Liver (tissue), 9 donors: ENCODE data around the gene AKNAD1. TPM values are rescaled to one million over a fixed set of nuclear protein-coding genes. Genes with fewer than 3 reads are reported as not detected.

Experiments used
- DNase-seq: peaks from one replicate; pipeline ENCODE4 v3.0.0-alpha.2; 2017; ENCODE audit warnings: low spot score
- H3K27ac ChIP-seq, 2 donors: one replicate each; pipeline ENCODE4 v1.7.0; 2013; ENCODE audit warnings: inconsistent platforms in 2 of 2, low read length in 2 of 2, control low read depth in 1 of 2, low read depth in 1 of 2, mild to moderate bottlenecking in 1 of 2
- H3K27me3 ChIP-seq, 4 donors: one replicate each; pipeline versions ENCODE4 v1.6.1 to v1.7.0; 2013; ENCODE audit warnings: low read length in 3 of 4, inconsistent platforms in 1 of 4, mild to moderate bottlenecking in 1 of 4, moderate library complexity in 1 of 4; ENCODE audit not compliant: control insufficient read depth in 4 of 4, insufficient read depth in 4 of 4
- H3K36me3 ChIP-seq, 4 donors: one replicate each; pipeline versions ENCODE4 v1.6.1 to v1.7.0; 2013; ENCODE audit warnings: low read length in 3 of 4, mild to moderate bottlenecking in 3 of 4, low read depth in 1 of 4, moderate library complexity in 1 of 4; ENCODE audit not compliant: control insufficient read depth in 4 of 4, insufficient read depth in 3 of 4
- H3K4me1 ChIP-seq, 4 donors: one replicate each; pipeline versions ENCODE4 v1.6.1 to v1.7.0; 2013; ENCODE audit warnings: low read length in 3 of 4, mild to moderate bottlenecking in 3 of 4, moderate library complexity in 1 of 4; ENCODE audit not compliant: control insufficient read depth in 4 of 4, insufficient read depth in 4 of 4
- H3K4me3 ChIP-seq, 3 donors: one replicate each; pipeline versions ENCODE4 v1.6.1 to v1.7.0; 2013; ENCODE audit warnings: low read length in 3 of 3, control low read depth in 1 of 3, low read depth in 1 of 3, mild to moderate bottlenecking in 1 of 3
- H3K9ac ChIP-seq, 2 donors: one replicate each; pipeline ENCODE4 v1.7.0; 2013; ENCODE audit warnings: low read length in 2 of 2, mild to moderate bottlenecking in 2 of 2, moderate library complexity in 2 of 2, control low read depth in 1 of 2, low read depth in 1 of 2
- H3K9me3 ChIP-seq, 4 donors: one replicate each; pipeline versions ENCODE4 v1.6.1 to v1.7.0; 2013; ENCODE audit warnings: low read length in 3 of 4; ENCODE audit not compliant: control insufficient read depth in 4 of 4
- CTCF ChIP-seq: fragments of 150-350 bp; IDR thresholded peaks from 2 replicates; pipeline ENCODE4 v1.5.1; 2017; ENCODE audit warnings: improper control_type of control experiment, low read depth, low read length; ENCODE audit not compliant: missing input control
- FOXA1 ChIP-seq: IDR thresholded peaks from 2 replicates; pipeline ENCODE4 v1.6.1; 2016; ENCODE audit warnings: antibody characterized with exemption
- HNF4A ChIP-seq, 2 donors: conservative IDR thresholded peaks; 2 replicates each; pipeline ENCODE4 v1.6.1; 2016; ENCODE audit warnings: antibody characterized with exemption in 2 of 2, mild to moderate bottlenecking in 2 of 2
- HNF4G ChIP-seq: IDR thresholded peaks from 2 replicates; pipeline ENCODE4 v1.6.1; 2016; ENCODE audit warnings: antibody characterized with exemption
- RAD21 ChIP-seq, 2 donors: IDR thresholded peaks; 2 replicates each; pipeline ENCODE4 v1.6.1; 2016; ENCODE audit warnings: antibody characterized with exemption in 2 of 2, mild to moderate bottlenecking in 2 of 2
- YY1 ChIP-seq: IDR thresholded peaks from 2 replicates; pipeline ENCODE4 v1.6.1; 2016; ENCODE audit warnings: antibody characterized with exemption, mild to moderate bottlenecking
- WGBS: extraction: QIAGEN DNeasy Blood & Tissue Kit; methylation state at CpG from one replicate; pipeline ENCODE4 v1.1.7; 2013; 5-methylcytosine and 5-hydroxymethylcytosine counted together
- polyA plus RNA-seq, 2 donors: library from polyadenylated mRNA; stranded (reverse) in 1 of 2; unstranded in 1 of 2; fragments of 200-250 nt in 1 of 2; fragments of >200 nt in 1 of 2; fragmentation: Nextera tagmentation in 1 of 2; extraction: Ambion mirVana in 1 of 2; gene quantifications; one replicate each; pipeline versions ENCODE4 v1.2.1 to v1.2.3, GENCODE V29; 2013 to 2015
- total RNA-seq, 2 donors: library from RNA; depleted of rRNA; stranded (reverse); fragments of >200 nt; gene quantifications; one replicate each; pipeline ENCODE4 v1.2.3, GENCODE V29; 2014
- TF ChIP-seq, protein P1 (sequence below): IDR thresholded peaks from 2 replicates; pipeline ENCODE4 v1.6.1; 2016; ENCODE audit warnings: antibody characterized with exemption
- TF ChIP-seq, protein P2 (sequence below): IDR thresholded peaks from 2 replicates; pipeline ENCODE4 v1.6.1; 2016; ENCODE audit warnings: antibody characterized with exemption, mild to moderate bottlenecking
- TF ChIP-seq, protein P3 (sequence below): IDR thresholded peaks from 2 replicates; pipeline ENCODE4 v1.6.1; 2016; ENCODE audit warnings: antibody characterized with exemption
- donor health status: healthy.
- donor health status: healthy.
- donor health status: healthy.
- donor health status: healthy.
- donor health status: healthy.

Gene AKNAD1
- total and polyA plus RNA-seq, 4 donors: not detected

GRCh38 chr1:108861566-108861965, 4.7 kb upstream of the AKNAD1 start:
- 88% methylated on average over 6 of the region's 6 CpGs for WGBS

DNA sequence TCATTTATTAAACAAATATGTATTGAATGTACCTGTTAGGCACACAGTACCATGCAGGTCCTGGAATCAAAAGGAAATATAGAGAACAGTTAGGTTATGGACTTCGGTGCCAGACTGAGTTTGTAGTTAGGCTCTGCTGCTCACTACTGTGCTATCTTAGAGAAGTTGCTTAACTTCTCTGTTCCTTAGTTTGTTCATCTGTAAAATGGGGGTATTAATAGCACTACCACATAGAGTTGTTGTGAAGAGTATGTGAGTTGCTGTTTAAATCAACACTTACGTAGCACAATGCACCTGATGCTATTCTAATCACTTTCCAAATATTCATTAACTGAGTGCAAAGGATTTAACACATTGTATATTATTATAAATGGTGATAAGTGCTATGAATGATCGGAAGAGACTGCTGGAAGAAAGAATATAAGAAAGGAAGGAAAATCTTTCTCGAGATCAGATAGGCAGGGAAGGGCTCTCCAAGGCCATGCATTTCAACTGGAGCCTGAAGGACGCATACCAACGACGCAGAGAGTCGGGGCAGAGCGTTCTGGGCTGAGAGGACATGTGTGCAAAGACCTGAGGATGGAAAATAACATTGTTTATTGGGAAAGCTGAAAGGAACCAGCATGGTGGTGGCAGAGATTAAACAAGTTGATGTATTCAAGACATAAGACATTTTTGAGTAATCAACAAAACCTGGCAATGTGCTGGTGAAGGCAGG, 3.5 kb upstream of the AKNAD1 start:
- H3K27ac ChIP-seq: no peak overlapping the region
- TF ChIP-seq YY1 (no peak), RAD21 (IDR thresholded peaks at IDR 0.05) (no peak), CTCF (no peak), HNF4A (conservative IDR thresholded peaks at IDR 0.05) (no peak), HNF4G (no peak)
- TF ChIP-seq, protein P1, sequence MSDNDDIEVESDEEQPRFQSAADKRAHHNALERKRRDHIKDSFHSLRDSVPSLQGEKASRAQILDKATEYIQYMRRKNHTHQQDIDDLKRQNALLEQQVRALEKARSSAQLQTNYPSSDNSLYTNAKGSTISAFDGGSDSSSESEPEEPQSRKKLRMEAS: no peak
- TF ChIP-seq, protein P2, sequence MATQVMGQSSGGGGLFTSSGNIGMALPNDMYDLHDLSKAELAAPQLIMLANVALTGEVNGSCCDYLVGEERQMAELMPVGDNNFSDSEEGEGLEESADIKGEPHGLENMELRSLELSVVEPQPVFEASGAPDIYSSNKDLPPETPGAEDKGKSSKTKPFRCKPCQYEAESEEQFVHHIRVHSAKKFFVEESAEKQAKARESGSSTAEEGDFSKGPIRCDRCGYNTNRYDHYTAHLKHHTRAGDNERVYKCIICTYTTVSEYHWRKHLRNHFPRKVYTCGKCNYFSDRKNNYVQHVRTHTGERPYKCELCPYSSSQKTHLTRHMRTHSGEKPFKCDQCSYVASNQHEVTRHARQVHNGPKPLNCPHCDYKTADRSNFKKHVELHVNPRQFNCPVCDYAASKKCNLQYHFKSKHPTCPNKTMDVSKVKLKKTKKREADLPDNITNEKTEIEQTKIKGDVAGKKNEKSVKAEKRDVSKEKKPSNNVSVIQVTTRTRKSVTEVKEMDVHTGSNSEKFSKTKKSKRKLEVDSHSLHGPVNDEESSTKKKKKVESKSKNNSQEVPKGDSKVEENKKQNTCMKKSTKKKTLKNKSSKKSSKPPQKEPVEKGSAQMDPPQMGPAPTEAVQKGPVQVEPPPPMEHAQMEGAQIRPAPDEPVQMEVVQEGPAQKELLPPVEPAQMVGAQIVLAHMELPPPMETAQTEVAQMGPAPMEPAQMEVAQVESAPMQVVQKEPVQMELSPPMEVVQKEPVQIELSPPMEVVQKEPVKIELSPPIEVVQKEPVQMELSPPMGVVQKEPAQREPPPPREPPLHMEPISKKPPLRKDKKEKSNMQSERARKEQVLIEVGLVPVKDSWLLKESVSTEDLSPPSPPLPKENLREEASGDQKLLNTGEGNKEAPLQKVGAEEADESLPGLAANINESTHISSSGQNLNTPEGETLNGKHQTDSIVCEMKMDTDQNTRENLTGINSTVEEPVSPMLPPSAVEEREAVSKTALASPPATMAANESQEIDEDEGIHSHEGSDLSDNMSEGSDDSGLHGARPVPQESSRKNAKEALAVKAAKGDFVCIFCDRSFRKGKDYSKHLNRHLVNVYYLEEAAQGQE: no peak
- TF ChIP-seq, protein P3, sequence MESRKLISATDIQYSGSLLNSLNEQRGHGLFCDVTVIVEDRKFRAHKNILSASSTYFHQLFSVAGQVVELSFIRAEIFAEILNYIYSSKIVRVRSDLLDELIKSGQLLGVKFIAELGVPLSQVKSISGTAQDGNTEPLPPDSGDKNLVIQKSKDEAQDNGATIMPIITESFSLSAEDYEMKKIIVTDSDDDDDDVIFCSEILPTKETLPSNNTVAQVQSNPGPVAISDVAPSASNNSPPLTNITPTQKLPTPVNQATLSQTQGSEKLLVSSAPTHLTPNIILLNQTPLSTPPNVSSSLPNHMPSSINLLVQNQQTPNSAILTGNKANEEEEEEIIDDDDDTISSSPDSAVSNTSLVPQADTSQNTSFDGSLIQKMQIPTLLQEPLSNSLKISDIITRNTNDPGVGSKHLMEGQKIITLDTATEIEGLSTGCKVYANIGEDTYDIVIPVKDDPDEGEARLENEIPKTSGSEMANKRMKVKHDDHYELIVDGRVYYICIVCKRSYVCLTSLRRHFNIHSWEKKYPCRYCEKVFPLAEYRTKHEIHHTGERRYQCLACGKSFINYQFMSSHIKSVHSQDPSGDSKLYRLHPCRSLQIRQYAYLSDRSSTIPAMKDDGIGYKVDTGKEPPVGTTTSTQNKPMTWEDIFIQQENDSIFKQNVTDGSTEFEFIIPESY: no peak
- 89% methylated on average over 9 of the region's 9 CpGs for WGBS

More at GRCh38 chr1:108861566-108861965, 4.7 kb upstream of the AKNAD1 start:
- Histone ChIP-seq H3K4me3 (no peak overlapping the region), H3K27ac (no peak overlapping the region), H3K9me3 (no peaks in the 10 kb centered on the region), H3K4me1 (no peaks in the 10 kb centered on the region), H3K9ac (no peak overlapping the region), H3K27me3 (peaks cover 0 to 3% (median under 1%) of the 10 kb centered on the region in 4 donors), H3K36me3 (no peaks in the 10 kb centered on the region)
- DNase-seq: no peak
- TF ChIP-seq YY1: no peak
- no peak for TF ChIP-seq FOXA1

More for the DNA sequence above, 3.5 kb upstream of the AKNAD1 start:
- no peak for DNase-seq
- H3K9me3 ChIP-seq: no peaks in the 10 kb centered on the region
- no peak overlapping the region for H3K4me3 ChIP-seq
- H3K9ac ChIP-seq: no peak overlapping the region
- no peaks in the 10 kb centered on the region for H3K36me3 ChIP-seq
- no peaks in the 10 kb centered on the region for H3K4me1 ChIP-seq
- peaks cover 0 to 3% (median 0%) of the 10 kb centered on the region in 4 donors for H3K27me3 ChIP-seq
